Measurements from ENCODE around the gene ATP5PO. TPM values are rescaled to one million over a fixed set of nuclear protein-coding genes. Genes with fewer than 3 reads are reported as not detected.
A peak's percentile ranks its signal among the peaks of the same experiment; 100 is the strongest.
"Not testable (repeated sequence)": the region's sequence is repeated elsewhere in the genome, so short reads cannot be mapped to it uniquely, and the experiment has no call there.

The ATP5PO gene
- total and polyA plus RNA-seq, 12 donors, result 551 to 1,557 (median 857) TPM

DNA sequence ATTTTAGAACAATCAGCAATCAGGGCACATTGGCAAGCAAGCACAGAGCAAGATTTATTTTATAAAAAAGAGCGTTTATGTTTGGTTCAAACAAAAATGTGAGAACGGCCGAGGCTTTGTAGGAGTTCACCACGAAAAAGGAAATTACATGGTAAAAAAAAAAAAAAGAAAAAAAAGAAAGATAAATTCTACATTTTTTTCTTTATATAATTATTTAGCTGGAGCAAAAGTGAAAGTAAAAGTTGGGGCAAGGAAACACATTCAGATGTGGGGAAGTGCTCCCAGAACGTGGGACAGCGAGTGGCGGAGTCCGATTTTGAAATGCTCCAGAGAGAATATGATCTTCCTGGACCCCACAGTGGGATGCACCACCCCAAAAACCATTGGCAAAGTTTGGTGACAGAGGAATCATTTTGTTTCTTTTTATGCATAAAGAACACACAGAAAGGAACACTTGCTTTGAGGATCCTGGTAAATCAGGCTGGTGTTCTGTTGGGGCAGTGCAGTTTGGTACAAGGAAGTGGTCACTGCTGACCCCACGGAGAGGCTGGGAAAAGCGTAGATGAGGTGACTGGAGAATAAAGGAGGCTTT is 16.3 kb upstream of the ATP5PO start:
- TF ChIP-seq, protein P1, sequence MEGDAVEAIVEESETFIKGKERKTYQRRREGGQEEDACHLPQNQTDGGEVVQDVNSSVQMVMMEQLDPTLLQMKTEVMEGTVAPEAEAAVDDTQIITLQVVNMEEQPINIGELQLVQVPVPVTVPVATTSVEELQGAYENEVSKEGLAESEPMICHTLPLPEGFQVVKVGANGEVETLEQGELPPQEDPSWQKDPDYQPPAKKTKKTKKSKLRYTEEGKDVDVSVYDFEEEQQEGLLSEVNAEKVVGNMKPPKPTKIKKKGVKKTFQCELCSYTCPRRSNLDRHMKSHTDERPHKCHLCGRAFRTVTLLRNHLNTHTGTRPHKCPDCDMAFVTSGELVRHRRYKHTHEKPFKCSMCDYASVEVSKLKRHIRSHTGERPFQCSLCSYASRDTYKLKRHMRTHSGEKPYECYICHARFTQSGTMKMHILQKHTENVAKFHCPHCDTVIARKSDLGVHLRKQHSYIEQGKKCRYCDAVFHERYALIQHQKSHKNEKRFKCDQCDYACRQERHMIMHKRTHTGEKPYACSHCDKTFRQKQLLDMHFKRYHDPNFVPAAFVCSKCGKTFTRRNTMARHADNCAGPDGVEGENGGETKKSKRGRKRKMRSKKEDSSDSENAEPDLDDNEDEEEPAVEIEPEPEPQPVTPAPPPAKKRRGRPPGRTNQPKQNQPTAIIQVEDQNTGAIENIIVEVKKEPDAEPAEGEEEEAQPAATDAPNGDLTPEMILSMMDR (IDR thresholded peaks at IDR 0.05), result no peak

GRCh38 chr21:33931052-33931798 is 15.6 kb upstream of the ATP5PO start:
- 80 to 90% methylated on average over 6 to 7 of the region's 34 CpGs for WGBS, 2 donors
- peak overlapping the region in 9 of 10 donors; percentile 16 to 57 (median 45) for H3K4me3 ChIP-seq
- DNase-seq, H3K36me3 ChIP-seq, H3K9me3 ChIP-seq, H3K27me3 ChIP-seq: not testable (repeated sequence)
- H3K4me1 ChIP-seq, result peaks cover 0 to 14% (median 6%) of the 10 kb centered on the region in 9 donors
- peak overlapping the region in 5 of 10 donors; percentile 17 to 90 (median 48) for H3K27ac ChIP-seq
- intact Hi-C loops (cut with DNase I), result loop anchor here in 4 of 10 donors (5.0 to 10.0 kb wide), 4 partner anchors 131 to 411 kb away; partner anchors contain the start of genes MRPS6 (in 1 of the 4) and SLC5A3 (in 1 of the 4)
- peak in 1 of 8 donors; percentile 30 for ATAC-seq

More for the DNA sequence above, 16.3 kb upstream of the ATP5PO start:
- Histone ChIP-seq H3K27ac (peak overlapping the region in 6 of 10 donors; percentile 17 to 90 (median 48)), H3K27me3 (no peaks in the 10 kb centered on the region), H3K9me3 (no peaks in the 10 kb centered on the region), H3K36me3 (no peaks in the 10 kb centered on the region), H3K4me3 (peak overlapping the region in 9 of 10 donors; percentile 16 to 57 (median 45)), H3K4me1 (peaks cover 0 to 20% (median 8%) of the 10 kb centered on the region in 9 donors)
- 44 to 68% methylated on average over 10 of the region's 10 CpGs for WGBS, 2 donors
- intact Hi-C loops (cut with DNase I), result loop anchor here in 4 of 10 donors (5.0 to 10.0 kb wide), 4 partner anchors 130 to 410 kb away; partner anchors contain the start of genes MRPS6 (in 1 of the 4) and SLC5A3 (in 1 of the 4)
- ATAC-seq (peak in 7 of 8 donors; percentile 44 to 78 (median 64)), DNase-seq (no peak)

- WGBS, 2 donors, result 97 to 99% methylated on average over 2 of the region's 2 CpGs
- H3K36me3 ChIP-seq; DNase-seq; H3K9me3 ChIP-seq; H3K27ac ChIP-seq; ATAC-seq; H3K27me3 ChIP-seq; H3K4me3 ChIP-seq; intact Hi-C loops (cut with DNase I): not testable (repeated sequence)
- H3K4me1 ChIP-seq, result peaks cover 0 to 10% (median 0%) of the 10 kb centered on the region in 9 donors
These were observed 10.6 kb upstream of the ATP5PO start for GRCh38 chr21:33926248-33926647.

DNA sequence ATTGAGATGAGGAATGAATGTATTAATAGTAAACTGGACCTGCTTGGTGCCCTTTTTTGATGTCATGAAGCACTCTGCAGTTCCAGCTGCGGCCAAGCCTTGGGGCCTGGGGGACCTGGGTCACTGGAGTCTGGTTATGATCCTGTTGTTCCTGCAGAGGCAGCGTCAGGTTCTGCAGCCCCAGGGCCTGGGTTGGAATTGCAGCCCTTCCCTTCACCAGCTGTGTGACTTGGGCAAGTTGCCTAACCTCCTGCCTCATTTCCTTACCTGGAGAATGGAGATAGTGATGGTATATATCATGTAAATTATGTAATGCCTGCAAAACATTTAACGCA is 9.1 kb upstream of the ATP5PO start:
- 75 to 80% methylated on average over 3 of the region's 3 CpGs for WGBS, 2 donors
- ATAC-seq, result peak in 5 of 8 donors; percentile 13 to 45 (median 28)
- no peak overlapping the region for H3K4me3 ChIP-seq
- H3K9me3 ChIP-seq, result no peaks in the 10 kb centered on the region
- peaks cover 0 to 10% (median 0%) of the 10 kb centered on the region in 9 donors for H3K4me1 ChIP-seq
- no peak overlapping the region for H3K27ac ChIP-seq
- DNase-seq, result no peak
- H3K36me3 ChIP-seq, result no peaks in the 10 kb centered on the region
- TF ChIP-seq, protein P1 (IDR thresholded peaks at IDR 0.05), result no peak
- intact Hi-C loops (cut with DNase I), result loop anchor here in 9 of 10 donors (2.0 to 5.0 kb wide), 7 partner anchors 148 to 426 kb away; partner anchors contain the start of genes MRPS6 (in 3 of the 9) and SLC5A3 (in 3 of the 9)
- H3K27me3 ChIP-seq, result peaks cover 0 to 5% (median 0%) of the 10 kb centered on the region in 7 donors

GRCh38 chr21:33924079-33924765 is 8.6 kb upstream of the ATP5PO start:
- Histone ChIP-seq H3K4me3 (no peak overlapping the region), H3K36me3 (no peaks in the 10 kb centered on the region), H3K27ac (no peak overlapping the region), H3K9me3 (no peaks in the 10 kb centered on the region), H3K27me3 (peaks cover 0 to 5% (median 0%) of the 10 kb centered on the region in 7 donors), H3K4me1 (peaks cover 0 to 10% (median 0%) of the 10 kb centered on the region in 9 donors)
- DNase-seq (peak; percentile 89 to 90), ATAC-seq (peak; percentile 94 to 98 (median 96))
- TF ChIP-seq, protein P1 (IDR thresholded peaks at IDR 0.05), result peak; percentile 90 to 96 (median 95)
- intact Hi-C loops (cut with DNase I), result loop anchor here in 9 of 10 donors (2.0 to 5.0 kb wide), 7 partner anchors 148 to 427 kb away; partner anchors contain the start of genes MRPS6 (in 3 of the 9) and SLC5A3 (in 3 of the 9)
- 22 to 24% methylated on average over 13 of the region's 13 CpGs for WGBS, 2 donors

All from heart right ventricle (tissue), 16 donors.